A549 (cell line): Measurements from ENCODE around the gene CBFB.

ENCODE experiments used
- CTCF ChIP-seq: fragments of >200 bp; sonication (Bioruptor Twin); formaldehyde crosslinking; IDR thresholded peaks from 3 replicates; pipeline ENCODE4 v1.5.1; 2016
- E2F6 ChIP-seq: IDR thresholded peaks from 2 replicates; pipeline ENCODE4 v1.6.1; 2012; ENCODE audit warnings: low read depth, borderline replicate concordance
- HDAC2 ChIP-seq: fragments of 200-600 bp; sonication (generic); IDR thresholded peaks from 2 replicates; pipeline ENCODE4 v1.6.1; 2016
- JUN ChIP-seq, 2 experiments: fragments of >200 bp; sonication (Bioruptor Twin); formaldehyde crosslinking; IDR thresholded peaks; 2 replicates in 1 of 2; 3 replicates in 1 of 2; pipeline ENCODE4 v1.6.1; 2016 to 2017
- KDM1A ChIP-seq: fragments of 200-600 bp; sonication (generic); IDR thresholded peaks from 2 replicates; pipeline ENCODE4 v1.6.1; 2016; ENCODE audit warnings: low read depth, mild to moderate bottlenecking
- MAFK ChIP-seq: fragments of 450-650 bp; IDR thresholded peaks from 2 replicates; pipeline ENCODE4 v1.6.1; 2014; ENCODE audit not compliant: partially characterized antibody
- MYC ChIP-seq: IDR thresholded peaks from 2 replicates; pipeline ENCODE4 v1.6.1; 2012; ENCODE audit warnings: mild to moderate bottlenecking, inconsistent platforms, low read length, improper control_type of control experiment, borderline replicate concordance
- PBX3 ChIP-seq: IDR thresholded peaks from 2 replicates; pipeline ENCODE4 v1.6.1; 2012
- POLR2A ChIP-seq: IDR thresholded peaks from 2 replicates; pipeline ENCODE4 v1.6.1; 2012; ENCODE audit warnings: mild to moderate bottlenecking, low read length
- POLR2AphosphoS2 ChIP-seq: conservative IDR thresholded peaks from 2 replicates; pipeline ENCODE4 v1.6.1; 2012; ENCODE audit warnings: low read length, improper control_type of control experiment, inconsistent platforms
- RAD21 ChIP-seq, 2 experiments: fragments of >200 bp in 1 of 2; sonication (Bioruptor Twin) in 1 of 2; formaldehyde crosslinking in 1 of 2; IDR thresholded peaks in 1 of 2; conservative IDR thresholded peaks in 1 of 2; 2 replicates in 1 of 2; 3 replicates in 1 of 2; pipeline ENCODE4 v1.6.1; 2012 to 2018; ENCODE audit warnings: inconsistent platforms in 1 of 2
- REST ChIP-seq: fragments of 200-600 bp; sonication (generic); IDR thresholded peaks from 2 replicates; pipeline ENCODE4 v1.6.1; 2016; ENCODE audit warnings: antibody characterized with exemption, mild to moderate bottlenecking, moderate library complexity
- SREBF2 ChIP-seq: fragments of 450-650 bp; IDR thresholded peaks from 2 replicates; pipeline ENCODE4 v1.6.1; 2014; ENCODE audit warnings: mild to moderate bottlenecking, moderate library complexity
- ZFP36 ChIP-seq: fragments of 450-650 bp; IDR thresholded peaks from 2 replicates; pipeline ENCODE4 v1.6.1; 2014; ENCODE audit warnings: borderline replicate concordance; ENCODE audit not compliant: partially characterized antibody

- TF ChIP-seq CTCF (peak; percentile 60), PBX3 (no peak), MYC (no peak), MAFK (no peak), POLR2AphosphoS2 (no peak), KDM1A (no peak), ZFP36 (no peak), HDAC2 (no peak), E2F6 (no peak), SREBF2 (no peak), RAD21 (conservative IDR thresholded peaks at IDR 0.05 in 1 of 2, IDR thresholded peaks at IDR 0.05 in 1 of 2) (peak; percentile 60 to 70), POLR2A (no peak), JUN (IDR thresholded peaks at IDR 0.05) (no peak), REST (no peak)
Measured at GRCh38 chr16:67100569-67101310, 71.8 kb downstream of the CBFB start.
